Panc1 (cell line): ENCODE measurements around the gene ESR1. TPM values are rescaled to one million over a fixed set of nuclear protein-coding genes. Genes with fewer than 3 reads are reported as not detected.
"Not testable (repeated sequence)": the region's sequence is repeated elsewhere in the genome, so short reads cannot be mapped to it uniquely, and the experiment has no call there.

Experiments used
- ATAC-seq: fragments of 200-7000 bp; cut with Tn5 transposase; 2 replicates; pipeline ENCODE4 v1.9.1; 2020; ENCODE audit warnings: mild to moderate bottlenecking, moderate library complexity
- BruUV-seq: library from RNA; stranded (reverse); fragments of 400-500 nt; replicated peaks from 2 replicates; lab custom pipeline; 2021; lab: Mats Ljungman, UMichigan
- CTCF ChIA-PET: fragments of 300-600 bp; sonication (Branson Sonifier 250); formaldehyde crosslinking; loops from one replicate; lab custom pipeline; 2022; ENCODE audit warnings: antibody characterized with exemption; lab: Charles Lee
- POLR2A ChIA-PET: fragments of 300-600 bp; sonication (Branson Sonifier 250); formaldehyde crosslinking; loops from one replicate; lab custom pipeline; 2022; ENCODE audit warnings: antibody characterized with exemption; lab: Charles Lee
- DNase-seq: peaks from one replicate; pipeline ENCODE4 v3.0.0-alpha.2; 2010; ENCODE audit warnings: low read depth, low spot score
- H3K27ac ChIP-seq: 2 replicates; pipeline ENCODE4 v1.5.1; 2011; ENCODE audit warnings: mild to moderate bottlenecking, low read length, inconsistent platforms
- H3K27me3 ChIP-seq: fragments of 200-500 bp; sonication (Bioruptor generic); 2 replicates; pipeline ENCODE4 v1.6.0; 2014; ENCODE audit warnings: low read length, inconsistent platforms; ENCODE audit not compliant: control insufficient read depth, insufficient read depth
- H3K36me3 ChIP-seq: fragments of 200-500 bp; sonication (Bioruptor generic); 2 replicates; pipeline ENCODE4 v1.5.1; 2014; ENCODE audit warnings: inconsistent platforms, mild to moderate bottlenecking, low read length, moderate library complexity; ENCODE audit not compliant: control insufficient read depth, insufficient read depth
- H3K4me1 ChIP-seq: 2 replicates; pipeline ENCODE4 v1.5.1; 2011; ENCODE audit warnings: inconsistent platforms, mild to moderate bottlenecking, low read length, moderate library complexity; ENCODE audit not compliant: control insufficient read depth, insufficient read depth
- H3K4me3 ChIP-seq, 2 experiments: 2 replicates each; pipeline ENCODE4 v1.5.1; 2011 to 2012; ENCODE audit warnings: low read depth in 2 of 2, low read length in 2 of 2, mild to moderate bottlenecking in 2 of 2, inconsistent platforms in 1 of 2, moderate library complexity in 1 of 2
- H3K9me3 ChIP-seq: fragments of 200-500 bp; sonication (Bioruptor generic); 2 replicates; pipeline ENCODE4 v1.5.1; 2014; ENCODE audit warnings: low read depth, mild to moderate bottlenecking, inconsistent platforms, low read length, moderate library complexity; ENCODE audit not compliant: control insufficient read depth, insufficient read depth
- CTCF ChIP-seq: fragments of 450-650 bp; IDR thresholded peaks from 2 replicates; pipeline ENCODE4 v1.5.1; 2017; ENCODE audit warnings: mild to moderate bottlenecking
- POLR2AphosphoS5 ChIP-seq: IDR thresholded peaks from 2 replicates; pipeline ENCODE4 v1.6.1; 2012; ENCODE audit warnings: mild to moderate bottlenecking, low read depth, low read length, moderate library complexity
- REST ChIP-seq, 2 experiments: IDR thresholded peaks; 2 replicates each; pipeline ENCODE4 v1.6.1; 2011 to 2012; ENCODE audit warnings: low read depth in 2 of 2, control low read depth in 1 of 2, low read length in 1 of 2, mild to moderate bottlenecking in 1 of 2, moderate library complexity in 1 of 2; ENCODE audit not compliant: insufficient read depth in 1 of 2
- SIN3A ChIP-seq: IDR thresholded peaks from 2 replicates; pipeline ENCODE4 v1.6.1; 2012; ENCODE audit warnings: low read depth, mild to moderate bottlenecking, low read length, moderate library complexity, borderline replicate concordance; ENCODE audit not compliant: insufficient read depth
- TCF7L2 ChIP-seq: IDR thresholded peaks from 2 replicates; pipeline ENCODE4 v1.6.1; 2011; ENCODE audit warnings: mild to moderate bottlenecking, low read depth, low read length, inconsistent platforms
- in situ Hi-C: cut with HindIII; loops from 2 replicates; pipeline ENCODE4 v1.10.0; 2016; ENCODE audit warnings: low sequenced_read_pairs, low pct_unique_long_range_greater_than_20kb
- intact Hi-C: fragments of 100-400 bp; cut with micrococcal nuclease; formaldehyde crosslinking; loops from one replicate; pipeline ENCODE4 v1.10.0; 2022; ENCODE audit not compliant: unreplicated experiment
- total RNA-seq: library from RNA; stranded (reverse); gene quantifications from one replicate; pipeline ENCODE4 v1.2.1, GENCODE V29; 2021; ENCODE audit not compliant: unreplicated experiment

ESR1 gene
- total RNA-seq, 1 experiment from 2014 or later, result 0.03 TPM

GRCh38 chr6:151964412-151964811, 156.9 kb downstream of the ESR1 start:
- H3K27me3 ChIP-seq, H3K9me3 ChIP-seq, H3K4me3 ChIP-seq, intact Hi-C loops, in situ Hi-C loops, H3K27ac ChIP-seq, H3K4me1 ChIP-seq, DNase-seq, H3K36me3 ChIP-seq, CTCF ChIA-PET, POLR2A ChIA-PET, BruUV-seq, ATAC-seq: not testable (repeated sequence)

- Histone ChIP-seq H3K36me3 (no peaks in the 10 kb centered on the region), H3K27ac (no peak overlapping the region), H3K4me1 (no peaks in the 10 kb centered on the region), H3K4me3 (no peak overlapping the region), H3K9me3 (no peaks in the 10 kb centered on the region), H3K27me3 (no peaks in the 10 kb centered on the region)
- ChIA-PET POLR2A (no interaction called here), CTCF (no interaction called here)
- ATAC-seq (no peak), DNase-seq (no peak)
- TF ChIP-seq SIN3A (no peak), CTCF (no peak), POLR2AphosphoS5 (no peak), REST (IDR thresholded peaks at IDR 0.05; ENCODE audit: insufficient read depth in 1 of 2, low read depth in 2 of 2, low read length in 1 of 2) (no peak), TCF7L2 (no peak)
- in situ Hi-C loops, result no loop called here
- intact Hi-C loops, result no loop called here
- no TSS peak for BruUV-seq
These were observed 166.7 kb downstream of the ESR1 start for GRCh38 chr6:151974061-151974617.

GRCh38 chr6:151975795-151976194, 168.3 kb downstream of the ESR1 start:
- Histone ChIP-seq H3K9me3 (no peaks in the 10 kb centered on the region), H3K27me3 (no peaks in the 10 kb centered on the region), H3K36me3 (no peaks in the 10 kb centered on the region), H3K4me3 (no peak overlapping the region), H3K27ac (no peak overlapping the region), H3K4me1 (no peaks in the 10 kb centered on the region)
- in situ Hi-C loops (loop anchor here (25.0 kb wide), 1 partner anchor 112 kb away; no protein-coding TSS in a partner anchor), intact Hi-C loops (no loop called here)
- ChIA-PET POLR2A (no interaction called here), CTCF (no interaction called here)
- no peak for TF ChIP-seq REST (IDR thresholded peaks at IDR 0.05; ENCODE audit: insufficient read depth in 1 of 2, low read depth in 2 of 2, low read length in 1 of 2)
- TF ChIP-seq POLR2AphosphoS5, result no peak
- TF ChIP-seq TCF7L2, result no peak
- no peak for TF ChIP-seq SIN3A
- TF ChIP-seq CTCF, result no peak
- no peak for ATAC-seq
- DNase-seq, result no peak
- BruUV-seq, result no TSS peak
